NOMO-1 treated with dmso at 0.1 percent for 144 hours (cell line): ENCODE data around the gene TRMT2A.

ENCODE experiments used
- DNase-seq: peaks from one replicate; lab custom pipeline; 2025; ENCODE audit not compliant: unreplicated experiment; lab: John Stamatoyannopoulos, UW

TRMT2A gene

GRCh38 chr22:20065896-20066616, 51.0 kb downstream of the TRMT2A start:
- no peak for DNase-seq

GRCh38 chr22:20064545-20065262, 52.3 kb downstream of the TRMT2A start:
- no peak for DNase-seq

GRCh38 chr22:20064140-20064480, 52.9 kb downstream of the TRMT2A start:
- no peak for DNase-seq

- no peak for DNase-seq
Measured at GRCh38 chr22:20063271-20064139, 53.5 kb downstream of the TRMT2A start.

GRCh38 chr22:20062766-20063083, 54.3 kb downstream of the TRMT2A start:
- DNase-seq: no peak

GRCh38 chr22:20062043-20062765, 54.8 kb downstream of the TRMT2A start:
- no peak for DNase-seq
